Breast epithelium (tissue), 4 donors: Measurements from ENCODE around the gene NLRP6. TPM values are rescaled to one million over a fixed set of nuclear protein-coding genes. Genes with fewer than 3 reads are reported as not detected.

Experiments
- DNase-seq, 2 donors: peaks; one replicate each; pipeline ENCODE4 v3.0.0-alpha.2; 2019; ENCODE audit warnings: low spot score in 2 of 2
- H3K27ac ChIP-seq, 2 donors: fragments of 200-600 bp; sonication (generic) in 1 of 2; one replicate each; pipeline ENCODE4 v1.5.1; 2016 to 2019; ENCODE audit warnings: mild to moderate bottlenecking in 1 of 2
- H3K27me3 ChIP-seq, 2 donors: fragments of 200-600 bp; sonication (generic) in 1 of 2; one replicate each; pipeline versions ENCODE4 v1.5.1 to v1.6.0; 2017 to 2019; ENCODE audit warnings: control low read depth in 1 of 2, mild to moderate bottlenecking in 1 of 2
- H3K36me3 ChIP-seq: fragments of 200-600 bp; one replicate; pipeline ENCODE4 v1.5.1; 2019
- H3K4me1 ChIP-seq, 2 donors: fragments of 200-600 bp; sonication (generic); one replicate each; pipeline ENCODE4 v1.5.1; 2016 to 2019; ENCODE audit warnings: control low read depth in 1 of 2
- H3K4me3 ChIP-seq, 3 donors: fragments of 200-600 bp; sonication (generic); 1 replicate in 2 of 3; 2 replicates in 1 of 3; pipeline ENCODE4 v1.5.1; 2016 to 2019; ENCODE audit warnings: mild to moderate bottlenecking in 3 of 3, moderate library complexity in 2 of 3
- H3K9me3 ChIP-seq, 2 donors: fragments of 200-600 bp; sonication (generic) in 1 of 2; one replicate each; pipeline ENCODE4 v1.5.1; 2016 to 2019; ENCODE audit warnings: control low read depth in 1 of 2
- CTCF ChIP-seq, 3 donors: fragments of 450-650 bp; IDR thresholded peaks; one replicate each; pipeline ENCODE4 v1.5.1; 2016 to 2017; ENCODE audit warnings: antibody characterized with exemption in 3 of 3, mild to moderate bottlenecking in 3 of 3, moderate library complexity in 3 of 3
- POLR2A ChIP-seq: fragments of 450-650 bp; IDR thresholded peaks from one replicate; pipeline ENCODE4 v1.6.1; 2016; ENCODE audit warnings: antibody characterized with exemption, mild to moderate bottlenecking, moderate library complexity
- POLR2AphosphoS5 ChIP-seq, 3 donors: sonication (generic); formaldehyde crosslinking; IDR thresholded peaks; one replicate each; pipeline ENCODE4 v1.6.1; 2017; ENCODE audit warnings: antibody characterized with exemption in 3 of 3
- intact Hi-C: fragments of 100-400 bp; cut with DNase I; formaldehyde crosslinking; loops from one replicate; pipeline ENCODE4 v1.15.1; 2023; ENCODE audit warnings: low total_unique reads
- total RNA-seq, 3 donors: library from RNA; depleted of rRNA; stranded (reverse); fragments of >200 nt; gene quantifications; one replicate each; pipeline ENCODE4 v1.1.0, GENCODE V29; 2016

Gene NLRP6
- total RNA-seq, 3 donors from 2014 or later = 0.59 to 3.7 (median 2.0) TPM

DNA sequence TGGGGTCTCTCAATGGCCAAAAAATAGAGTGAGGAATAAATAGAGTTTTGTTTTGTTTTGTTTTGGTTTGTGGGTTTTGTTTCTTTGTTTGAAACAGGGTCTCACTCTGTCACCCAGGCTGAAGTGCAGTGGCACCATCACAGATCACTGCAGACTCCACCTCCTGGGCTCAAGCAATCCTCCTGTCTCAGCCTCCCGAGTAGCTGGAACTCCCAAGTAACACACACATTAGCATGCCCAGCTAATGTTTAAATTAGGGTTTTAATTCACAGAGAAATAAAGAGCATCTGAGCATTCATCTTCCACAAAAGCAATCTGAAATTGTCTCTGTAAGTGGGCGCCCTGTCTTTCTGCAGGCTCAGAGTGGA, 51.7 kb downstream of the NLRP6 start:
- intact Hi-C loops = no loop called here
- TF ChIP-seq POLR2A = no peak
- no peak for TF ChIP-seq CTCF (IDR thresholded peaks at IDR 0.05)
- no peak for TF ChIP-seq POLR2AphosphoS5 (IDR thresholded peaks at IDR 0.05)
- H3K4me3 ChIP-seq = no peak overlapping the region
- H3K4me1 ChIP-seq = peaks cover 0 to 13% of the 10 kb centered on the region in 2 donors
- H3K36me3 ChIP-seq = no peaks in the 10 kb centered on the region
- no peaks in the 10 kb centered on the region for H3K27me3 ChIP-seq
- no peaks in the 10 kb centered on the region for H3K9me3 ChIP-seq
- no peak overlapping the region for H3K27ac ChIP-seq
- DNase-seq = no peak

- H3K27ac ChIP-seq = no peak overlapping the region
- intact Hi-C loops = no loop called here
- H3K36me3 ChIP-seq = no peaks in the 10 kb centered on the region
- DNase-seq = no peak
- TF ChIP-seq POLR2A (no peak), POLR2AphosphoS5 (IDR thresholded peaks at IDR 0.05) (no peak), CTCF (IDR thresholded peaks at IDR 0.05) (no peak)
- no peaks in the 10 kb centered on the region for H3K9me3 ChIP-seq
- H3K4me1 ChIP-seq = peaks cover 0 to 13% of the 10 kb centered on the region in 2 donors
- H3K4me3 ChIP-seq = no peak overlapping the region
- no peaks in the 10 kb centered on the region for H3K27me3 ChIP-seq
These were observed 52.1 kb downstream of the NLRP6 start for GRCh38 chr11:330307-330693.

- Histone ChIP-seq H3K4me3 (no peak overlapping the region), H3K9me3 (no peaks in the 10 kb centered on the region), H3K27me3 (no peaks in the 10 kb centered on the region), H3K27ac (no peak overlapping the region), H3K4me1 (peaks cover 0 to 13% of the 10 kb centered on the region in 2 donors), H3K36me3 (no peaks in the 10 kb centered on the region)
- DNase-seq = no peak
- no peak for TF ChIP-seq CTCF (IDR thresholded peaks at IDR 0.05)
- no peak for TF ChIP-seq POLR2A
- no peak for TF ChIP-seq POLR2AphosphoS5 (IDR thresholded peaks at IDR 0.05)
- intact Hi-C loops = no loop called here
These were observed 52.6 kb downstream of the NLRP6 start for GRCh38 chr11:330694-331357.

- no peak overlapping the region for H3K4me3 ChIP-seq
- no peak overlapping the region for H3K27ac ChIP-seq
- TF ChIP-seq POLR2A (no peak), POLR2AphosphoS5 (IDR thresholded peaks at IDR 0.05) (no peak), CTCF (IDR thresholded peaks at IDR 0.05) (no peak)
- DNase-seq = no peak
- intact Hi-C loops = no loop called here
- no peaks in the 10 kb centered on the region for H3K36me3 ChIP-seq
- no peaks in the 10 kb centered on the region for H3K27me3 ChIP-seq
- peaks cover 0 to 12% of the 10 kb centered on the region in 2 donors for H3K4me1 ChIP-seq
- H3K9me3 ChIP-seq = no peaks in the 10 kb centered on the region
These were observed 53.3 kb downstream of the NLRP6 start for GRCh38 chr11:331358-332060.
